ENCODE data around the gene ZGLP1.

ZGLP1 gene

GRCh38 chr19:10332965-10333757 is 23.5 kb upstream of the ZGLP1 start, which contains the start of gene RAVER1:
Gene RAVER1, minus strand, starts transcription at chr19:10333529. Its CDS starts 22 bp downstream, at chr19:10333507.
- peak; percentile 99 for DNase-seq (ENCODE audit: low spot score)
- no peak for TF ChIP-seq CTCF (IDR thresholded peaks at IDR 0.05; ENCODE audit: extremely low read depth, missing control alignments)

- no peak for DNase-seq (ENCODE audit: low spot score)
- no peak for TF ChIP-seq CTCF (IDR thresholded peaks at IDR 0.05; ENCODE audit: extremely low read depth, missing control alignments)
Measured at GRCh38 chr19:10332158-10332964, 22.7 kb upstream of the ZGLP1 start.

- no peak for TF ChIP-seq CTCF (IDR thresholded peaks at IDR 0.05; ENCODE audit: extremely low read depth, missing control alignments)
- DNase-seq (ENCODE audit: low spot score) = no peak
Measured at GRCh38 chr19:10329555-10329954, 19.9 kb upstream of the ZGLP1 start.

- no peak for DNase-seq (ENCODE audit: low spot score)
- no peak for TF ChIP-seq CTCF (IDR thresholded peaks at IDR 0.05; ENCODE audit: extremely low read depth, missing control alignments)
Measured at GRCh38 chr19:10328558-10329429, 19.2 kb upstream of the ZGLP1 start.

GRCh38 chr19:10327793-10328192 is 18.2 kb upstream of the ZGLP1 start:
- DNase-seq (ENCODE audit: low spot score) = no peak
- TF ChIP-seq CTCF (IDR thresholded peaks at IDR 0.05; ENCODE audit: extremely low read depth, missing control alignments) = no peak

GRCh38 chr19:10325732-10326131 is 16.1 kb upstream of the ZGLP1 start:
- no peak for TF ChIP-seq CTCF (IDR thresholded peaks at IDR 0.05; ENCODE audit: extremely low read depth, missing control alignments)
- DNase-seq (ENCODE audit: low spot score) = no peak
